ENCODE measurements around the gene LIG3.
"Not testable (repeated sequence)": the region's sequence is repeated elsewhere in the genome, so short reads cannot be mapped to it uniquely, and the experiment has no call there.

LIG3 gene

GRCh38 chr17:34980353-34980680, at the start of gene LIG3:
Gene LIG3 (plus strand): TSS chr17:34980512. CDS start chr17:34983006, 2,494 bp downstream.
- DNase-seq, result no peak

DNA sequence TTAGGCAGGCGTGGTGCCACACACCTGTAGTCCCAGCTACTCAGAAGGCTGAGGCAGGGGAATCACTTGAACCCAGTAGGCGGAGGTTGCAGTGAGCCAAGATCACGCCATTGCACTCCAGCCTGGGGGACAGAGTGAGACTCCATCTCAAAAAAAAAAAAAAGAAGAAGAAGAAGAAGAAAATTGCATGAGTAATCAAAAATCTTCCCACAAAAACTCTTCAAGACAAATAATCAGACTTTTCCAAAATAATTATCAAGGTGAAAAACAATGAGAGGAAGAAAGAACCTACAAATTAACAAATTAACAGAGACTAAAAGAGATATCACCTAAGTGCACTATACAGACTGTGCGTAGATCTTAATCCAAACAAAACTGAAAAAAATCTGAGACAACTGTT, 29.5 kb upstream of the LIG3 start:
- DNase-seq, result not testable (repeated sequence)

DNA sequence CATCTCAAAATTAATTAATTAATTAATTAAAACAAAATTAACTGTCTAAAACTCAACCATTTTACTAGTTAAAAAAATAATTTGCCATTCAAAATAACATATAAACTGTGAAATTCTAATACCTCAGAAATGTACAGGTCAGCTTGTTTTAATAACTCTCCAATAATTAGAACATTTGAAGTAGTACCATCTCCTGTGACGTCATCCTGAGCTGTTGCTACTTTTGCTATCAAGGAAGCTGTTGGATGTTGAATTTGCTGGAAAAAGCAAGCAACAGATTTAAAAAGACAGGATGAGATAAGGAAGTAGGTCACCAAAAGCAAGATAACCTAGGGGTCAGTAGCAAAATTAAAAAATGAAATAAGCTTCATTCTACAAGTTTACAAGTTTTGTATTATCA, 21.9 kb upstream of the LIG3 start:
- no peak for DNase-seq

DNA sequence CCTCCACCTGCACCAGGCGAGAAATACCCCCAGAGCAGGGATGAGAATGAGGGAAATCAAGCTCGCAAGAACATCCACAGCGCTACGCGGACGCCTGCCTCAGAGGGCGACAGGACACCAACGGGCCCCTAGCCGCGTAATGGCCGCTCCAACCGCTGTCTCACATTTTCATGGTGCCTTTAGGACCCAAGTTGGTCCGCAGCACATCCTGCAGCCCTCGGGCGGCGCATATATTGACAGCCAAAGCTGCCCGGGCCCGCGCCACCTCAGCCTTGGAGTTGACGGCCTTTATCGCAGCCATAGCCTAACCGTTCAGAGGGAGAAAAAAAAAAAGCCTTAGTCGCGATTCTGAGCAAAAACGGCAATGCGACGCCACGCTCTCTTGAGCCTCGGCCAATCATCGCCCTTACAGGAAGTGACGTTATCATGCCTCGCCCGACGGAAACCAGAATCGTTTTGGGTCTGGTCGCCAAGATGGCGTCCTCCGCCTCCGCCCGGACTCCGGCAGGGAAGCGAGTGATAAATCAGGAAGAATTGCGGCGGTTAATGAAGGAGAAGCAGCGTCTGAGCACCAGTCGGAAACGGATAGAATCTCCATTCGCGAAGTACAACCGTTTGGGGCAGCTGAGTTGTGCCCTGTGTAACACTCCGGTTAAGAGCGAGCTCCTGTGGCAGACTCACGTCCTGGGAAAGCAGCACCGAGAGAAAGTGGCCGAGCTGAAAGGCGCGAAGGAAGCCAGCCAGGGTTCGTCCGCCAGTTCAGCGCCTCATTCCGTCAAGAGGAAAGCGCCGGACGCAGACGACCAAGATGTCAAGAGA, 19.0 kb upstream of the LIG3 start, which contains the start of the genes CCT6B and ZNF830:
CCT6B (minus strand) TSS at position 368 of the 819 bp plus-strand sequence; CDS start at position 301, 67 bp downstream.
ZNF830 (plus strand) TSS at position 448 of the 819 bp plus-strand sequence; CDS start at position 475, 27 bp downstream.
- DNase-seq, result peak; percentile 59

DNA sequence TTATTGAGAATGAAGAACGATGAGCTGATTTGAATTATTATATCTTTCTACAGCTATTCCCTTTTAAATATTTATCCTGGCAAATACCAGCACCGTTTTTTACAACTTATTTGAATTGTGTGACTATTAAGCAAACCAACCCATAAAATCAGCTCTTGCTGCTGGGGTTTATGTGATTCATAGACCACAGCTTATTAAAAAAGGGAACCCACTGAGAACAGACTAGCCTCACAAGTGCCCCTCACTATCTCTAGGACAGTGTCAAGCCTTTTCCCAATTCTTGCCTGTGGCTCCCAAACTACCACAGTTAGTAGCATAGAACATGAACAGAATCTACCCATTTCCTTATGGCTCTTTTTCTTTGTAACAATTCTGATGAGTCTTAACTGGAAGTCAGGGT, 6.1 kb upstream of the LIG3 start:
- DNase-seq, result no peak

DNA sequence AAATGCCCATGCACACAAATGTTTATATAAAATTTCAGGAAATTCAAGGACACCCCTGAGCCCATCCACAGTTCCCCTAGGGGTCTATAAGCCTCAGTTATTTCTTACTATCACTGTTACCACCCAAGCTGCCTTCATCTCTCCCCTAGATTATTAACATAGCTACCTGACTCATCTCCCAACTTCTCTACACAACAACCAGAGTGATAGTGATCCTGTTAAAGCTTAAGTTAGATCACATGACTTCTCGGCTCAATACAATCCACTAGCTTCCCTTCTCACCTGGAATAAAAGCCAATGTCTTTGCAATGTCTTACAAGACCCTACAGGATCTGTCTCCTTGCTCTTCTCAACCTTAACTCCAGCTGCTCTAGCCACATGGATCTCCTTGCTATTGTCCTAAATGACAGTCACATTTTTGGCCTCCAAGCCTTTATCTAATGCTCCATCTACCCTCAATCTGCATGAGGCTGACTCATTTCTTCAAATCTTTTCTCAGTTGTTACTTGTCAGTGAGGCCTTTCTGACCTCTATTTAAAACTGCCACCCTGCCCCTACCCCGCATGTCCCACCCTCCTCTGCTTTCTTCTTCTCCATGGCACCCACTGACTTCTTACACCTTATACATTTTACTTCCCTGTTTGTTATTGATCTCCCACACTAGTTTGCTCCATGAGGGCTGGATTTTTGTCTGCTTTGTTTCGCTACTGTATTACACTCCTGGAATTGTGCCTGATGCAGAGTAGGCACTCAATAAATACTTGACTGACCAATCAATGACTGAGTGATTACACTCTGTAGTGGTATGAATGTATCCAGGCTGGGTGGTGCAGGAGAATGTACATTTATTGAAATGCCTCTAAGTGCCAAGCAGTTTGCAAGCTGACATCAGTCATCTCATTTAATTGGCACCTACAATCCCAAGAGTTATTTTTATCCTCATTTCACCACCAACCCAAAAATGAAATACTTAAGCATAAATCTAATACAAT, 5.2 kb upstream of the LIG3 start:
- no peak for DNase-seq

DNA sequence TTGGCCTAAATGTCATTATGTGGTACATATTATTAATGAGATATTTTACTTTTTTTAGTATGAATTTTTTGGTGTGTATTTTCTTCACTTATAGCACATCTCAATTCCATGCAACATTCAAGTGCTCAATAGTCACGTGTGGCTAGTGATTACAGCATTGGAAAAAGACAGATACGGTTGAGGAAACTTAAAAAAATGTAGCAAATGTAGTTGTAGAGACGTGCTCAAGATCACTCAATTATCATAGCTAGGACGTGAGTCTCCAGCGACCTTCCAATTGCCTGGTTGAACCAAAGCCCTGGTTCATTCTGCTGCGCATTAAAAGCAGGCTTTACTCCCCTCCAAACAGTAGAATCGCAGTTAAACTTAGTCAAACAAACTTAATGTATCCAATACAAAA, 1.2 kb upstream of the LIG3 start:
- no peak for DNase-seq

GRCh38 chr17:34979650-34980352, 511 bp upstream of the LIG3 start:
- no peak for DNase-seq

GRCh38 chr17:34980681-34981537, 597 bp downstream of the LIG3 start:
- no peak for DNase-seq

DNA sequence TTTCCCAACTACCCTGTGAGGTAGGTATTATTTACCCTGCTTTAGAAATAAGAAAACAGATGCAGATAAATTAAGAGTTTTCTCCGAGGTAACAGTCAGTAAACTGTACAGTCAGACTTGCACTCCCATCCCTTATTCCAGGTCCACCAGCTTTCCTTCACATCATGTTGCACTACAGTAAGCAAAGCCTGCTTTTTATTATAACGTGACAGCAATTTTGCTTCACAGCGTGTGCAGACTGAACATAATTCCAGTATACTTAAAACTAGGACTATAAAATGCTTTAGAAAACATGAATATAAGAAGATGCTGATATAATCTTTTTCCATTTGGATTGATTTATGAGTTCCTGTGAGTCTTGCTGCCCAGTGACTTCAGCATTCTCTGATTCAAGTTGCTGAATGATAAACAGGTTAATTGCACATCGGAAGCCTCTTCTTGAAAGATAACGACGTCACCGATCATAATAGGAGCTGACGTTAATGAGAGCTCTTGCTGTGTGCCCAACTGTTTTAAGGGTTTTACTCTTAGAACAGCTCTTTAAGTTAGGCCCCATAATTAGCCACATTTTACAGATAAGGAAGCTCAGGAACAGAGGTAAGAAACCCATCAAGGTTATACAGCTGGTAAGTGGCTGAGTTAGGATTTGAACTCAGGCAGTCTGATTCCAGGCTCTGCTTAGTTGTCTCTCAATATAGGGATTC, 1.4 kb downstream of the LIG3 start:
- no peak for DNase-seq

DNA sequence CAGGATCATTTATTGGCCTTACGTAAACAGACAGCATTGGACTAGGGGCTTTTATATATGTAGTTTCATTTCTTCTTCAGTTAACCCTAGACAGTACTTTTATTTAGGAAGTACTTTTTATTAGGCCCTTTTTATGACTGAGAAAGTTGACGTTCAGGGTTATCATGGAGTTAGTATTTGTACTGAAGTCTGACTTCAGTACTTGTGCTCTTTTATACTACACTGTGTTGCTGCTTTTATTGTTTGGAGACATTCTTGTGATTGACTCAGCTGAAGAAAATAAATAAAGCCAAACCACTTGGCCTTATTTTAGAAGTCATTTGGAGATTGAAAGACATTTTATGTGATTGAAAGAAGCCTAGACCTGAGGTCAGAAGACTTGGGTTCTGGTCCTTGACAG, 6.9 kb downstream of the LIG3 start:
- DNase-seq, result no peak

DNA sequence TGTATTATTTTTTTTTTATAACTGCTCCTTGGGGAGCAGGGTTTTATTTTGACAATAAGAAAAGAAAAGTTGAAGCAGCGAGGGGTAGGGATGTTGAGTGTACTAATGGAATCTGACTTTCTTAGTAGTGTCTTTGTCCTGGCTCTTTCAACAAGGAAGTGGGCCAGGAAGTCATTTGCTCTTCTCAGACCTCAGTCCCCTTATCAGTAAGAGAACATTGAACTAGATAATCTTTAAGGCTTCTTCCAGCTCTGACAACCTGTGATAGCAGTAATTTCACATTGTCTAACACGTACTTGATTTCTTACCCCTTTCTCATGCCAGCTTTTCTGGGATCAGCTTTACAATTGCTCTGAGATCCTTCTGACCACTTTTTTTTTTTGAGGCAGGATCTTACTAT, 8.3 kb downstream of the LIG3 start:
- no peak for DNase-seq

DNA sequence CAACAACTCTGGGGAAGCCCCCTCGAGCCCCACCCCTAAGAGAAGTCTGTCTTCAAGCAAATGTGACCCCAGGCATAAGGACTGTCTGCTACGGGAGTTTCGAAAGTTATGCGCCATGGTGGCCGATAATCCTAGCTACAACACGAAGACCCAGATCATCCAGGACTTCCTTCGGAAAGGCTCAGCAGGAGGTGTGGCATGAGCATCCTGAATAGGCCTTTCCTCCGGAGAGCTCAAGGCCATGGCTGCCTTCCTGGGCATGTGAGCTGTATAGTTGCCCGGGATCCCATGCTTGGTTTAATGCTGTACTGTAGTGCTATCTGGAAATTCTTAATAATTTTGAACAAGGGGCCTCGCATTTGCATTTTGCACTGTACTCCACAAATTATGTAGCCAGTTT, 9.2 kb downstream of the LIG3 start:
- DNase-seq, result no peak

- DNase-seq, result no peak
Observed at GRCh38 chr17:34990921-34991365, 10.6 kb downstream of the LIG3 start.

DNA sequence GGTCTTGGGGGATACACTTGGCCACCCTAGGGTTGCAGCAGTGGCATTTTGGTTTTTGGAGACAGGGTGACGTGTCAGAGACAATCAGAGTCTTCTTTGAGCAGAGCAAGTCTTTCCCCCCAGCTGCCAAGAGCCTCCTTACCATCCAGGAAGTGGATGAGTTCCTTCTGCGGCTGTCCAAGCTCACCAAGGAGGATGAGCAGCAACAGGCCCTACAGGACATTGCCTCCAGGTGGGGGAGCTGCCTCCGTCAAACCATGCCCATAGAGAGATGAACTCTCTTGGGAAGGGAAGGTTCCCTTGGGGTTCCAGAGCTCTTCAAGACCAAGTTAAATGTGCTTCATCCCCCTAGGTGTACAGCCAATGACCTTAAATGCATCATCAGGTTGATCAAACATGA, 11.3 kb downstream of the LIG3 start:
- no peak for DNase-seq

- DNase-seq, result no peak
Observed at GRCh38 chr17:34993031-34993430, 12.7 kb downstream of the LIG3 start.

DNA sequence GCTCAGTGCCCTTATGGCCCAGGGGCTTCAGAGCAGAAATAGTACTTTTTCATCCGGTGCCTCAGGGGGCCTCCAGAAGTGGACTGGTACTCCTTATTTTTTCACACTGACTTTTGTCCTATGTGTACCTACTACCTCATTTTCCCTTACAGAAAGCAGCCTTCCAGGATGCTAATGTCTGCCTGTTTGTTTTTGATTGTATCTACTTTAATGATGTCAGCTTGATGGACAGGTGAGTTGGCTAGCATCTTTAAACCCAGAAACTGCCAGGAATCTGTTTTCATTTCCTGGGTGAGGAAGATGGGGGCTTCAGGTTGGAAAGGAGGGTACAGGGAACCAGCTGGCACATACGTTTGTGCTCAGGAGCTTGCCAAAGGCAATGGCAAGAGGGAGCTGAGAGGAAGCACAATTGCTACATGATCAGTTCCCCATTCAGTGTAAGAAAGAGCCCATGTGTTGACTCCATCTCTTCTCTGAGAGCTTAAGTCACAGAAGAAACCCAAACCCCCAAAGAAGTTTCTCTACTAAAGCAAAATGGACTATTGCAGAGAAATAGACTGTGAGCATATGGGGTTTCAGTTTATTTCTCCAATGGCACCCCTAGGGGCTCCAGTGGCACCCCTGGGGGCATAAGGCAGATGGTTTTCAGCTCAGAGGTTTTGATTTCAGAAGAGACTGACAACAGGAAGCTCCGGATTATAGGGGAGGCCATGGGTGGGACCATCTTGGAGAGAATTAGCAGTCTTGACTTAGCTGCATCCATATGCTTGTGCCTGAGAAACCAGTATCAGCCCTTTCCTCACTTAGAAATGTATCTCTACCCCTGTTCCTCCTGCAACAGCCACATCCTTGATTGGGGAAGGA, 16.3 kb downstream of the LIG3 start:
- no peak for DNase-seq

- no peak for DNase-seq
Observed at GRCh38 chr17:34997355-34997862, 17.1 kb downstream of the LIG3 start.

DNA sequence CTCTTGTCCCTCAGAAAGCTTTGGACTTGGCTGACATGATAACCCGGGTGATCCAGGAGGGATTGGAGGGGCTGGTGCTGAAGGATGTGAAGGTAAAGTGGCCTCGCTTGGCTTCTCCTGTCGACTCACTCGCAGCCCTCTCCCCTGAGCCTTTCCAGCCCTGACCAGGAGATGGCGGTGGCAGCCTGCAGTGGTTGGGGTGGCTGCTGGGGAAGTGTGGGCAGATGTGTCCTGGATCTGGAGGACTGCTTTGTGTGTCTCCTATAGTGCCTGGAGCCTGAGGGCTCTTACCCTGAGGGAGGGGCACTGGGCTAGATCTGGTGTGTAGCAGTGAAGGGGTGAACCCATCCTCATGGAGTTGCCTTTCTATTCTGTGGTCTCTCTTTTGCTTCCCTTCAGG, 17.9 kb downstream of the LIG3 start:
- DNase-seq, result no peak

DNA sequence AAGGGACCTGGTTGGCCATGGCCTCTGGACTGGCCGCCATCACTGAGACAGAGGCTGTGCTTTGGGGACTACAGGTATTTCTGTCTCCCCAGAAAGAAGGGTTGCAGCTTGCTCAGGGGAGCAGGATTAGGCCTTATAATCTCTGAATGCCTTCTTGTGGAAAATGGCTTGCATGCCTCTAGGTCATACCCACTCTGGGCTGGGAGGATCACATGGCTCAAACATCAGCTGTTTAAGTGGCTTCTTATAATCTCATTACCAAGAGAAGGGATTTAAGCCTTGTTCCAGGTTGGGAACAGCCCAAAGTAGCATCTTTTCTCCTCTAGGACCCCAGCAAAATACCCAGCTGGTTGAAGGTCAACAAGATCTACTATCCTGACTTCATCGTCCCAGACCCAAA, 19.1 kb downstream of the LIG3 start:
- no peak for DNase-seq

Measured in cortex of kidney (tissue), 1 donor.